Spleen (tissue), 7 donors: Measurements from ENCODE around the gene PER1.

ENCODE experiments used
- CTCF ChIP-seq, 11 experiments: fragments of 200-600 bp in 7 of 11; fragments of 450-650 bp in 4 of 11; sonication (generic) in 4 of 11; IDR thresholded peaks in 8 of 11; conservative IDR thresholded peaks in 3 of 11; 1 replicate in 7 of 11; 2 replicates in 4 of 11; pipeline versions ENCODE4 v1.4.0 to v1.8.0; 2016 to 2021; ENCODE audit warnings: antibody characterized with exemption in 11 of 11, inconsistent platforms in 4 of 11, mild to moderate bottlenecking in 1 of 11
- POLR2AphosphoS5 ChIP-seq, 3 donors: sonication (generic); formaldehyde crosslinking; IDR thresholded peaks; one replicate each; pipeline ENCODE4 v1.5.1; 2017; ENCODE audit warnings: antibody characterized with exemption in 3 of 3
- donor health status: DM: no; HTN: no; CAD: no; lungs with moderate emphysema.
- donor health status: DM: no; HTN: no; CAD: no.
- donor health status: DM: no; HTN: no; CAD: no.

- TF ChIP-seq POLR2AphosphoS5 (IDR thresholded peaks at IDR 0.05): no peak
- TF ChIP-seq CTCF (IDR thresholded peaks at IDR 0.05 in 8 of 11, conservative IDR thresholded peaks at IDR 0.05 in 3 of 11): no peak
Observed at GRCh38 chr17:8105957-8106398, 46.2 kb downstream of the PER1 start.
